ENCODE measurements around the gene RMDN3. TPM values are rescaled to one million over a fixed set of nuclear protein-coding genes. Genes with fewer than 3 reads are reported as not detected.

The RMDN3 gene
- total and polyA plus RNA-seq, 2 of the 13 experiments (the other 11 are each of a cell fraction or from before 2014, with no cell fraction given): 16.8 to 19.5 TPM

DNA sequence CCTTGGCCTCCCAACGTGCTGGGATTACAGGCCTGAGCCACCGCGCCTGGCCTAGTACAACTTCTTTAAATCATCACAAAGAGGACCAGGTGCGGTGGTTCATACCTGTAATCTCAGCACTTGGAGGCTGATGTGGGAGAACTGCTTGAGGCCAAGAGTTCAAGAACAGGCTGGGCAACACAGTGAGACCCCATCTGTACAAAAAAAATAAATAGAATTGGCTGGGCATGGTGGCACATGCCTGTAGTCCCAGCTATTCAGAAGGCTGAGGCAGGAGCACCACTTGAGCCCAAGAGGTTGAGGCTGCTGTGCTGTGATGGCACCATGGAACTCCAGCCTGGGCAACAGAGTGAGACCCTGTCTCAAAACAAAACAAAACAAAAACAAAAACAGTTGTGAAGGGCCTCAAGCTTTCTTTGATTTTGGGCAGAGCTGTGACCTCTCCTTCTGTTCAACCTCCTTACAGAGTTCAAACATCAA, 5.9 kb downstream of the RMDN3 start:
- Histone ChIP-seq H3K9me3 (ENCODE audit: low read length) (no peaks in the 10 kb centered on the region), H3K36me3 (replicated peaks in 1 of 2; ENCODE audit: control insufficient read depth in 1 of 2, insufficient read depth in 2 of 2, low read length in 2 of 2) (peaks cover 12 to 54% of the 10 kb centered on the region in 2 experiments), H2AFZ (ENCODE audit: low read length) (no peak overlapping the region), H3K27me3 (ENCODE audit: control insufficient read depth in 1 of 2, insufficient read depth in 2 of 2, low read length in 2 of 2) (no peaks in the 10 kb centered on the region), H3K4me1 (ENCODE audit: insufficient read depth, low read length) (peaks cover 26% of the 10 kb centered on the region), H4K20me1 (ENCODE audit: insufficient read depth, low read length) (no peaks in the 10 kb centered on the region), H3K4me3 (replicated peaks in 1 of 3; ENCODE audit: insufficient read depth in 1 of 3, low read depth in 2 of 3, low read length in 3 of 3) (no peak overlapping the region), H3K27ac (ENCODE audit: extremely low read length, insufficient read depth, low read length) (no peak overlapping the region), H3K9ac (ENCODE audit: insufficient read depth, low read depth, low read length) (no peak overlapping the region), H3K4me2 (ENCODE audit: low read depth, low read length) (no peak overlapping the region), H3K79me2 (ENCODE audit: insufficient read depth, low read length) (peaks cover 28% of the 10 kb centered on the region)
- TF ChIP-seq ZNF121 (CRISPR knock-in tag; IDR thresholded peaks at IDR 0.05): peak; percentile 21; the same call in 1 of the 2 replicates
- TF ChIP-seq ZNF792 (CRISPR knock-in tag; IDR thresholded peaks at IDR 0.05): no peak
- no TSS peak for BruUV-seq (replicated peaks)
- WGBS (ENCODE audit: low lambda C conversion rate): 100% methylated on average over 4 of the region's 4 CpGs
- ChIA-PET CTCF (ENCODE audit: low intra/inter-chr PET ratio, low total read pairs) (no interaction called here), POLR2A (no interaction called here)
- intact Hi-C loops (cut with micrococcal nuclease; ENCODE audit: unreplicated experiment): loop anchor here (5.0 kb wide), 1 partner anchor 143 kb away; the partner anchor contains the start of gene VPS18
- no peak for FAIRE-seq
- in situ Hi-C loops (cut with HindIII; ENCODE audit: extremely low pct_ligation_motif_present, low pct_unique_long_range_greater_than_20kb): no loop called here
- no peak for ATAC-seq
- DNase-seq (ENCODE audit: low spot score): no peak

DNA sequence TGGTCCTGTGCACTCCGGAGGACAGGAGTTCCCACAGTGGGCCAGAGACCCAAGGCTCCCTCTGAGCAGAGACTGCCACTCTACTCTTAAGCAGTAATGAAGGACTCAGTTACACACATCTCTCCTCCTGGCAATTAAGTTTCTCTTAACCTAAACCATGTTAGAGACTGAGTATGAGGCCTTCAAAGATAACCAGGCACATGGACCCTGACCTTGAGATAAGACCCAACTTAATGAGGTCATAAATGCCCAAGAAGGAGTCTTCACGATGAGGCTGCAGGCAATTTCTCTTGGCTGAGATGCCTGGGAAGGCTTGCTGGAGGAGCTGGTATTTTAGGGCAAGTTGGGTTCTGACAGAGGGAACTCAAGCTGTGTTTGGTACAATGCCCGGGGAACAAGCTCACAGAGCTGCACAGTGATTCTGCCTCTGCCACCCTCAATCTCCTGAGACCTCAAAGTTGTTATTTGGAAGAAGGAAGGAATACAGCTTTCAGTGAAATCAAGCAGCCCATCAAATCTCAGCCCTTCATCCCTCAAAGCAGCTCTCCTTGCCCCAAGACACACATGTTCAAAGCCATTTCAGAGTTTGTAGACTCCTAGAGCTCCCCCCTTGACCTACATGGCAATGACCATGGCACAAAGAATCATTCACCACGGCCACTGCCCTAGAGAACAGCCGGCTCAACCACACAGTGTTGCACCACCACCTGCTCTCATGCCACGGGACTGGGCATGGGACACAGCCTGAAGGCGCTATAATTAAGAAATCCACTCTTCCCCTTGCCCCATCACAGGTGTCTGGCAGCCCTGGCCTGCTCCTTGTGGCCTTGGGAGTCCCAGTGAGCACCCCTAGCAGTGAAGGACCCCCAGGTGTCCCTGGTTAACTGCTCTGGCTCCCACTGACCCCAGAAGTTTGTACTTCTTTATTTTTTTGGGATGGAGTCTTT, 7.1 kb downstream of the RMDN3 start:
- WGBS (ENCODE audit: low lambda C conversion rate): 82% methylated on average over 6 of the region's 7 CpGs
- no peak overlapping the region for H3K27ac ChIP-seq (ENCODE audit: extremely low read length, insufficient read depth, low read length)
- no peaks in the 10 kb centered on the region for H4K20me1 ChIP-seq (ENCODE audit: insufficient read depth, low read length)
- intact Hi-C loops (cut with micrococcal nuclease; ENCODE audit: unreplicated experiment): loop anchor here (5.0 kb wide), 1 partner anchor 144 kb away; the partner anchor contains the start of gene VPS18
- in situ Hi-C loops (cut with HindIII; ENCODE audit: extremely low pct_ligation_motif_present, low pct_unique_long_range_greater_than_20kb): no loop called here
- FAIRE-seq: no peak
- ATAC-seq: no peak
- H3K79me2 ChIP-seq (ENCODE audit: insufficient read depth, low read length): peaks cover 18% of the 10 kb centered on the region
- no TSS peak for BruUV-seq (replicated peaks)
- no peak for DNase-seq (ENCODE audit: low spot score)
- no peaks in the 10 kb centered on the region for H3K9me3 ChIP-seq (ENCODE audit: low read length)
- POLR2A ChIA-PET: no interaction called here
- H2AFZ ChIP-seq (ENCODE audit: low read length): no peak overlapping the region
- CTCF ChIA-PET (ENCODE audit: low intra/inter-chr PET ratio, low total read pairs): no interaction called here
- peaks cover 12 to 67% of the 10 kb centered on the region in 2 experiments for H3K36me3 ChIP-seq (replicated peaks in 1 of 2; ENCODE audit: control insufficient read depth in 1 of 2, insufficient read depth in 2 of 2, low read length in 2 of 2)
- H3K4me3 ChIP-seq (replicated peaks in 1 of 3; ENCODE audit: insufficient read depth in 1 of 3, low read depth in 2 of 3, low read length in 3 of 3): no peak overlapping the region
- TF ChIP-seq NONO (IDR thresholded peaks at IDR 0.05): no peak
- TF ChIP-seq NONO (CRISPR knock-in tag; conservative IDR thresholded peaks at IDR 0.05): no peak
- no peak for TF ChIP-seq TCF12 (IDR thresholded peaks at IDR 0.05)
- TF ChIP-seq TCF12 (CRISPR knock-in tag; IDR thresholded peaks at IDR 0.05): no peak
- no peak for TF ChIP-seq U2AF1 (optimal IDR thresholded peaks at IDR 0.05; ENCODE audit: low read depth, low read length)
- no peaks in the 10 kb centered on the region for H3K27me3 ChIP-seq (ENCODE audit: control insufficient read depth in 1 of 2, insufficient read depth in 2 of 2, low read length in 2 of 2)
- peaks cover 19% of the 10 kb centered on the region for H3K4me1 ChIP-seq (ENCODE audit: insufficient read depth, low read length)
- no peak overlapping the region for H3K4me2 ChIP-seq (ENCODE audit: low read depth, low read length)
- no peak overlapping the region for H3K9ac ChIP-seq (ENCODE audit: insufficient read depth, low read depth, low read length)

All from HepG2 (cell line).